Measurements from ENCODE around the gene HYAL4. TPM values are rescaled to one million over a fixed set of nuclear protein-coding genes. Genes with fewer than 3 reads are reported as not detected.

Gene HYAL4
- total RNA-seq: under 1 TPM in 1 of 2 donors, not detected in 1; 0.11 TPM
- under 1 TPM in 1 of 2 donors, not detected in 1; 0.11 TPM for polyA plus RNA-seq (ENCODE audit: insufficient read length in 2 of 2)
- long read RNA-seq, donor 1: 0 reads
- long read RNA-seq, donor 2: 0 reads
- long read RNA-seq, donor 3: 0 reads
- long read RNA-seq, donor 4: 0 reads

GRCh38 chr7:123844712-123845219 is at the start of gene HYAL4:
Gene HYAL4 (plus strand): TSS chr7:123845169. CDS start chr7:123868274, 23,105 bp downstream.
- Histone ChIP-seq H3K4me3 (ENCODE audit: low read depth, low read length) (no peak within 1 kb of the TSS), H3K4me1 (ENCODE audit: control insufficient read depth, insufficient read depth, low read length) (peaks cover 2% of the 10 kb centered on the region), H3K9me3 (ENCODE audit: control insufficient read depth, insufficient read depth, low read length) (no peaks in the 10 kb centered on the region), H3K36me3 (ENCODE audit: control insufficient read depth, insufficient read depth, low read length) (no peaks in the 10 kb centered on the region), H3K27me3 (ENCODE audit: control insufficient read depth, insufficient read depth, low read length) (no peaks in the 10 kb centered on the region), H3K27ac (ENCODE audit: low read depth, low read length) (no peak within 1 kb of the TSS)
- DNase-seq (ENCODE audit: low read depth in 4 of 6, low spot score in 6 of 6): no peak
- WGBS (ENCODE audit: insufficient coverage): 96% methylated on average over 5 of the region's 11 CpGs

GRCh38 chr7:123795917-123796316 is 49.1 kb upstream of the HYAL4 start:
- no peaks in the 10 kb centered on the region for H3K36me3 ChIP-seq (ENCODE audit: control insufficient read depth, insufficient read depth, low read length)
- no peaks in the 10 kb centered on the region for H3K4me1 ChIP-seq (ENCODE audit: control insufficient read depth, insufficient read depth, low read length)
- H3K27ac ChIP-seq (ENCODE audit: low read depth, low read length): no peak overlapping the region
- H3K27me3 ChIP-seq (ENCODE audit: control insufficient read depth, insufficient read depth, low read length): no peaks in the 10 kb centered on the region
- H3K9me3 ChIP-seq (ENCODE audit: control insufficient read depth, insufficient read depth, low read length): no peaks in the 10 kb centered on the region
- no peak for DNase-seq (ENCODE audit: low read depth in 4 of 6, low spot score in 6 of 6)
- no peak overlapping the region for H3K4me3 ChIP-seq (ENCODE audit: low read depth, low read length)
- WGBS (ENCODE audit: insufficient coverage): no CpG with 5 or more reads among the region's 1 CpG

GRCh38 chr7:123796568-123796967 is 48.4 kb upstream of the HYAL4 start:
- DNase-seq (ENCODE audit: low read depth in 4 of 6, low spot score in 6 of 6): no peak
- H3K27me3 ChIP-seq (ENCODE audit: control insufficient read depth, insufficient read depth, low read length): no peaks in the 10 kb centered on the region
- H3K36me3 ChIP-seq (ENCODE audit: control insufficient read depth, insufficient read depth, low read length): no peaks in the 10 kb centered on the region
- H3K4me1 ChIP-seq (ENCODE audit: control insufficient read depth, insufficient read depth, low read length): no peaks in the 10 kb centered on the region
- H3K9me3 ChIP-seq (ENCODE audit: control insufficient read depth, insufficient read depth, low read length): no peaks in the 10 kb centered on the region
- H3K27ac ChIP-seq (ENCODE audit: low read depth, low read length): no peak overlapping the region
- H3K4me3 ChIP-seq (ENCODE audit: low read depth, low read length): no peak overlapping the region
- WGBS (ENCODE audit: insufficient coverage): no CpG with 5 or more reads among the region's 1 CpG

GRCh38 chr7:123797673-123798531 is 47.1 kb upstream of the HYAL4 start:
- no CpG with 5 or more reads among the region's 2 CpGs for WGBS (ENCODE audit: insufficient coverage)
- peak; percentile 17 to 88 (median 38) for DNase-seq (ENCODE audit: low read depth in 4 of 6, low spot score in 6 of 6)
- Histone ChIP-seq H3K4me1 (ENCODE audit: control insufficient read depth, insufficient read depth, low read length) (no peaks in the 10 kb centered on the region), H3K9me3 (ENCODE audit: control insufficient read depth, insufficient read depth, low read length) (no peaks in the 10 kb centered on the region), H3K27me3 (ENCODE audit: control insufficient read depth, insufficient read depth, low read length) (no peaks in the 10 kb centered on the region), H3K36me3 (ENCODE audit: control insufficient read depth, insufficient read depth, low read length) (no peaks in the 10 kb centered on the region), H3K4me3 (ENCODE audit: low read depth, low read length) (no peak overlapping the region), H3K27ac (ENCODE audit: low read depth, low read length) (no peak overlapping the region)

GRCh38 chr7:123798532-123799188 is 46.3 kb upstream of the HYAL4 start:
- no CpG with 5 or more reads among the region's 6 CpGs for WGBS (ENCODE audit: insufficient coverage)
- no peaks in the 10 kb centered on the region for H3K27me3 ChIP-seq (ENCODE audit: control insufficient read depth, insufficient read depth, low read length)
- H3K9me3 ChIP-seq (ENCODE audit: control insufficient read depth, insufficient read depth, low read length): no peaks in the 10 kb centered on the region

GRCh38 chr7:123802249-123802648 is 42.7 kb upstream of the HYAL4 start:
- no CpG with 5 or more reads among the region's 1 CpG for WGBS (ENCODE audit: insufficient coverage)
- H3K4me1 ChIP-seq (ENCODE audit: control insufficient read depth, insufficient read depth, low read length): no peaks in the 10 kb centered on the region
- H3K4me3 ChIP-seq (ENCODE audit: low read depth, low read length): no peak overlapping the region
- H3K36me3 ChIP-seq (ENCODE audit: control insufficient read depth, insufficient read depth, low read length): no peaks in the 10 kb centered on the region
- no peaks in the 10 kb centered on the region for H3K27me3 ChIP-seq (ENCODE audit: control insufficient read depth, insufficient read depth, low read length)
- H3K27ac ChIP-seq (ENCODE audit: low read depth, low read length): no peak overlapping the region
- DNase-seq (ENCODE audit: low read depth in 4 of 6, low spot score in 6 of 6): no peak
- H3K9me3 ChIP-seq (ENCODE audit: control insufficient read depth, insufficient read depth, low read length): no peaks in the 10 kb centered on the region

More at GRCh38 chr7:123798532-123799188, 46.3 kb upstream of the HYAL4 start:
- Histone ChIP-seq H3K4me3 (ENCODE audit: low read depth, low read length) (no peak overlapping the region), H3K27ac (ENCODE audit: low read depth, low read length) (no peak overlapping the region), H3K4me1 (ENCODE audit: control insufficient read depth, insufficient read depth, low read length) (no peaks in the 10 kb centered on the region), H3K36me3 (ENCODE audit: control insufficient read depth, insufficient read depth, low read length) (no peaks in the 10 kb centered on the region)
- DNase-seq (ENCODE audit: low read depth in 4 of 6, low spot score in 6 of 6): no peak

GRCh38 chr7:123805287-123805686 is 39.7 kb upstream of the HYAL4 start:
- H3K9me3 ChIP-seq (ENCODE audit: control insufficient read depth, insufficient read depth, low read length): peaks cover 5% of the 10 kb centered on the region
- no peaks in the 10 kb centered on the region for H3K27me3 ChIP-seq (ENCODE audit: control insufficient read depth, insufficient read depth, low read length)
- no peaks in the 10 kb centered on the region for H3K4me1 ChIP-seq (ENCODE audit: control insufficient read depth, insufficient read depth, low read length)
- no peak overlapping the region for H3K4me3 ChIP-seq (ENCODE audit: low read depth, low read length)
- H3K36me3 ChIP-seq (ENCODE audit: control insufficient read depth, insufficient read depth, low read length): no peaks in the 10 kb centered on the region
- H3K27ac ChIP-seq (ENCODE audit: low read depth, low read length): no peak overlapping the region
- DNase-seq (ENCODE audit: low read depth in 4 of 6, low spot score in 6 of 6): no peak

- WGBS (ENCODE audit: insufficient coverage): 90% methylated on average over 2 of the region's 2 CpGs
- Histone ChIP-seq H3K4me3 (ENCODE audit: low read depth, low read length) (no peak overlapping the region), H3K27me3 (ENCODE audit: control insufficient read depth, insufficient read depth, low read length) (no peaks in the 10 kb centered on the region), H3K4me1 (ENCODE audit: control insufficient read depth, insufficient read depth, low read length) (no peaks in the 10 kb centered on the region), H3K36me3 (ENCODE audit: control insufficient read depth, insufficient read depth, low read length) (no peaks in the 10 kb centered on the region), H3K27ac (ENCODE audit: low read depth, low read length) (no peak overlapping the region), H3K9me3 (ENCODE audit: control insufficient read depth, insufficient read depth, low read length) (peaks cover 5% of the 10 kb centered on the region)
- no peak for DNase-seq (ENCODE audit: low read depth in 4 of 6, low spot score in 6 of 6)
Measured at GRCh38 chr7:123809471-123809870, 35.5 kb upstream of the HYAL4 start.

- Histone ChIP-seq H3K36me3 (ENCODE audit: control insufficient read depth, insufficient read depth, low read length) (no peaks in the 10 kb centered on the region), H3K4me3 (ENCODE audit: low read depth, low read length) (no peak overlapping the region), H3K27me3 (ENCODE audit: control insufficient read depth, insufficient read depth, low read length) (no peaks in the 10 kb centered on the region), H3K9me3 (ENCODE audit: control insufficient read depth, insufficient read depth, low read length) (peaks cover 5% of the 10 kb centered on the region), H3K27ac (ENCODE audit: low read depth, low read length) (no peak overlapping the region), H3K4me1 (ENCODE audit: control insufficient read depth, insufficient read depth, low read length) (no peaks in the 10 kb centered on the region)
- no peak for DNase-seq (ENCODE audit: low read depth in 4 of 6, low spot score in 6 of 6)
Measured at GRCh38 chr7:123811056-123811455, 33.9 kb upstream of the HYAL4 start.
